Upper lobe of left lung (tissue), 6 donors: Measurements from ENCODE around the gene PCARE. TPM values are rescaled to one million over a fixed set of nuclear protein-coding genes. Genes with fewer than 3 reads are reported as not detected.
"Not testable (repeated sequence)": the region's sequence is repeated elsewhere in the genome, so short reads cannot be mapped to it uniquely, and the experiment has no call there.

Experiments
- ATAC-seq, 2 donors: fragments of 200-7000 bp; cut with Tn5 transposase; one replicate each; pipeline ENCODE4 v1.9.1; 2022; ENCODE audit warnings: mild to moderate bottlenecking in 2 of 2, moderate library complexity in 2 of 2; ENCODE audit not compliant: low FRiP score in 2 of 2
- DNase-seq, 2 donors: peaks; one replicate each; pipeline ENCODE4 v3.0.0-alpha.2; 2019 to 2020
- H3K27ac ChIP-seq, 4 donors: fragments of 200-600 bp; sonication (generic); one replicate each; pipeline ENCODE4 v1.5.1; 2016 to 2019
- H3K27me3 ChIP-seq, 4 donors: fragments of 200-600 bp; sonication (generic); one replicate each; pipeline ENCODE4 v1.5.1; 2017 to 2019
- H3K36me3 ChIP-seq, 4 donors: fragments of 200-600 bp; sonication (generic); one replicate each; pipeline ENCODE4 v1.5.1; 2016 to 2019
- H3K4me1 ChIP-seq, 4 donors: fragments of 200-600 bp; sonication (generic); one replicate each; pipeline ENCODE4 v1.5.1; 2018 to 2019
- H3K4me3 ChIP-seq, 4 donors: fragments of 200-600 bp; sonication (generic); one replicate each; pipeline ENCODE4 v1.5.1; 2017 to 2019; ENCODE audit warnings: mild to moderate bottlenecking in 2 of 4, moderate library complexity in 1 of 4
- H3K9me3 ChIP-seq, 4 donors: fragments of 200-600 bp; sonication (generic); one replicate each; pipeline ENCODE4 v1.5.1; 2018 to 2019
- CTCF ChIP-seq, 6 experiments: fragments of 450-650 bp in 4 of 6; fragments of 200-600 bp in 2 of 6; sonication (generic) in 2 of 6; IDR thresholded peaks; one replicate each; pipeline ENCODE4 v1.5.1; 2016 to 2019; ENCODE audit warnings: antibody characterized with exemption in 6 of 6
- EP300 ChIP-seq, 4 donors: sonication (generic); formaldehyde crosslinking; IDR thresholded peaks; one replicate each; pipeline ENCODE4 v1.5.1; 2017; ENCODE audit warnings: antibody characterized with exemption in 4 of 4, control low read depth in 2 of 4
- POLR2A ChIP-seq, 4 donors: fragments of 450-650 bp; IDR thresholded peaks; one replicate each; pipeline ENCODE4 v1.5.1; 2016 to 2017; ENCODE audit warnings: antibody characterized with exemption in 4 of 4, mild to moderate bottlenecking in 2 of 4
- POLR2AphosphoS5 ChIP-seq, 2 donors: sonication (generic); formaldehyde crosslinking; IDR thresholded peaks; one replicate each; pipeline ENCODE4 v1.5.1; 2017; ENCODE audit warnings: antibody characterized with exemption in 2 of 2
- WGBS, 2 donors: methylation state at CpG; one replicate each; pipeline ENCODE4 v1.1.5; 2017 to 2018; 5-methylcytosine and 5-hydroxymethylcytosine counted together
- total RNA-seq, 6 donors: library from RNA; depleted of rRNA in 4 of 6; stranded (reverse); fragments of >200 nt in 4 of 6; gene quantifications; one replicate each; pipeline versions ENCODE4 v1.1.0 to v1.2.1, GENCODE V29; 2016 to 2021
- donor health status: DM: no; HTN: no; CAD: no; lungs with moderate emphysema.
- donor health status: DM: no; HTN: yes; CAD: no; lungs with severe emphysema.

The PCARE gene
- total RNA-seq, 6 donors from 2014 or later: 0.15 to 0.71 (median 0.55) TPM; not detected in 2

- no peak for DNase-seq
- H3K9me3 ChIP-seq: no peaks in the 10 kb centered on the region
- no peaks in the 10 kb centered on the region for H3K4me1 ChIP-seq
- 73 to 77% methylated on average over 2 of the region's 2 CpGs for whole genome bisulfite sequencing, 2 donors
- no peak for ATAC-seq
- H3K4me3 ChIP-seq: no peak overlapping the region
- no peaks in the 10 kb centered on the region for H3K36me3 ChIP-seq
- H3K27ac ChIP-seq: no peak overlapping the region
- TF ChIP-seq CTCF (IDR thresholded peaks at IDR 0.05) (no peak), POLR2A (IDR thresholded peaks at IDR 0.05) (no peak), EP300 (IDR thresholded peaks at IDR 0.05) (no peak), POLR2AphosphoS5 (IDR thresholded peaks at IDR 0.05) (no peak)
- no peaks in the 10 kb centered on the region for H3K27me3 ChIP-seq
Measured at GRCh38 chr2:29105375-29105774, 31.1 kb upstream of the PCARE start.

GRCh38 chr2:29104688-29105087 is 30.4 kb upstream of the PCARE start:
- Histone ChIP-seq H3K36me3 (no peaks in the 10 kb centered on the region), H3K4me1 (no peaks in the 10 kb centered on the region), H3K27ac (no peak overlapping the region), H3K9me3 (no peaks in the 10 kb centered on the region), H3K4me3 (no peak overlapping the region), H3K27me3 (no peaks in the 10 kb centered on the region)
- ATAC-seq (no peak), DNase-seq (peak in 1 of 2 donors; percentile 9)
- WGBS, 2 donors: 81 to 88% methylated on average over 5 of the region's 5 CpGs
- TF ChIP-seq POLR2A (IDR thresholded peaks at IDR 0.05) (no peak), CTCF (IDR thresholded peaks at IDR 0.05) (no peak), POLR2AphosphoS5 (IDR thresholded peaks at IDR 0.05) (no peak), EP300 (IDR thresholded peaks at IDR 0.05) (no peak)

- Histone ChIP-seq H3K4me3 (no peak overlapping the region), H3K27me3 (no peaks in the 10 kb centered on the region), H3K4me1 (no peaks in the 10 kb centered on the region), H3K36me3 (no peaks in the 10 kb centered on the region), H3K27ac (no peak overlapping the region), H3K9me3 (no peaks in the 10 kb centered on the region)
- DNase-seq (no peak), ATAC-seq (no peak)
- WGBS, 2 donors: 81 to 100% methylated on average over 1 of the region's 1 CpG
- no peak for TF ChIP-seq POLR2AphosphoS5 (IDR thresholded peaks at IDR 0.05)
- TF ChIP-seq EP300 (IDR thresholded peaks at IDR 0.05): no peak
- no peak for TF ChIP-seq CTCF (IDR thresholded peaks at IDR 0.05)
- TF ChIP-seq POLR2A (IDR thresholded peaks at IDR 0.05): no peak
Measured at GRCh38 chr2:29100564-29100963, 26.2 kb upstream of the PCARE start.

GRCh38 chr2:29097569-29097968 is 23.2 kb upstream of the PCARE start:
- no peak overlapping the region for H3K4me3 ChIP-seq
- H3K27me3 ChIP-seq: no peaks in the 10 kb centered on the region
- no peaks in the 10 kb centered on the region for H3K9me3 ChIP-seq
- no peaks in the 10 kb centered on the region for H3K4me1 ChIP-seq
- H3K27ac ChIP-seq: no peak overlapping the region
- ATAC-seq: no peak
- no peak for TF ChIP-seq POLR2A (IDR thresholded peaks at IDR 0.05)
- no peak for TF ChIP-seq EP300 (IDR thresholded peaks at IDR 0.05)
- no peak for TF ChIP-seq POLR2AphosphoS5 (IDR thresholded peaks at IDR 0.05)
- 71 to 77% methylated on average over 6 of the region's 6 CpGs for WGBS, 2 donors
- no peaks in the 10 kb centered on the region for H3K36me3 ChIP-seq
- no peak for DNase-seq

GRCh38 chr2:29096969-29097368 is 22.6 kb upstream of the PCARE start:
- no peak for ATAC-seq

GRCh38 chr2:29090311-29090710 is 16.0 kb upstream of the PCARE start:
- H3K27ac ChIP-seq, H3K36me3 ChIP-seq, H3K4me1 ChIP-seq, H3K27me3 ChIP-seq, DNase-seq, H3K4me3 ChIP-seq, ATAC-seq, H3K9me3 ChIP-seq: not testable (repeated sequence)
- WGBS, 2 donors: 85 to 92% methylated on average over 7 of the region's 7 CpGs

More at GRCh38 chr2:29096969-29097368, 22.6 kb upstream of the PCARE start:
- Histone ChIP-seq H3K36me3 (no peaks in the 10 kb centered on the region), H3K27me3 (no peaks in the 10 kb centered on the region), H3K9me3 (no peaks in the 10 kb centered on the region), H3K4me3 (no peak overlapping the region), H3K4me1 (no peaks in the 10 kb centered on the region), H3K27ac (no peak overlapping the region)
- DNase-seq: no peak
- 73 to 76% methylated on average over 8 of the region's 8 CpGs for WGBS, 2 donors
- no peak for TF ChIP-seq EP300 (IDR thresholded peaks at IDR 0.05)
- no peak for TF ChIP-seq POLR2AphosphoS5 (IDR thresholded peaks at IDR 0.05)
- TF ChIP-seq CTCF (IDR thresholded peaks at IDR 0.05): no peak
- TF ChIP-seq POLR2A (IDR thresholded peaks at IDR 0.05): no peak
